ENCODE data around the gene PHF12. TPM values are rescaled to one million over a fixed set of nuclear protein-coding genes. Genes with fewer than 3 reads are reported as not detected.

The PHF12 gene
- total and polyA plus RNA-seq, 9 donors = 22.7 to 62.7 (median 48.6) TPM

- Histone ChIP-seq H3K9me3 (no peaks in the 10 kb centered on the region), H3K27ac (no peak overlapping the region), H3K36me3 (no peaks in the 10 kb centered on the region), H3K4me1 (ENCODE audit: insufficient read depth) (peaks cover 2% of the 10 kb centered on the region), H3K4me3 (no peak overlapping the region), H3K27me3 (no peaks in the 10 kb centered on the region)
- 95 to 100% (median 96%) methylated on average over 2 of the region's 2 CpGs for WGBS, 3 donors
- intact Hi-C loops (cut with DNase I) = no loop called here
- no peak for TF ChIP-seq POLR2A (IDR thresholded peaks at IDR 0.05)
- TF ChIP-seq, protein P1, sequence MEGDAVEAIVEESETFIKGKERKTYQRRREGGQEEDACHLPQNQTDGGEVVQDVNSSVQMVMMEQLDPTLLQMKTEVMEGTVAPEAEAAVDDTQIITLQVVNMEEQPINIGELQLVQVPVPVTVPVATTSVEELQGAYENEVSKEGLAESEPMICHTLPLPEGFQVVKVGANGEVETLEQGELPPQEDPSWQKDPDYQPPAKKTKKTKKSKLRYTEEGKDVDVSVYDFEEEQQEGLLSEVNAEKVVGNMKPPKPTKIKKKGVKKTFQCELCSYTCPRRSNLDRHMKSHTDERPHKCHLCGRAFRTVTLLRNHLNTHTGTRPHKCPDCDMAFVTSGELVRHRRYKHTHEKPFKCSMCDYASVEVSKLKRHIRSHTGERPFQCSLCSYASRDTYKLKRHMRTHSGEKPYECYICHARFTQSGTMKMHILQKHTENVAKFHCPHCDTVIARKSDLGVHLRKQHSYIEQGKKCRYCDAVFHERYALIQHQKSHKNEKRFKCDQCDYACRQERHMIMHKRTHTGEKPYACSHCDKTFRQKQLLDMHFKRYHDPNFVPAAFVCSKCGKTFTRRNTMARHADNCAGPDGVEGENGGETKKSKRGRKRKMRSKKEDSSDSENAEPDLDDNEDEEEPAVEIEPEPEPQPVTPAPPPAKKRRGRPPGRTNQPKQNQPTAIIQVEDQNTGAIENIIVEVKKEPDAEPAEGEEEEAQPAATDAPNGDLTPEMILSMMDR (IDR thresholded peaks at IDR 0.05) = no peak
- no peak for TF ChIP-seq EP300 (IDR thresholded peaks at IDR 0.05)
- DNase-seq = no peak
Observed at GRCh38 chr17:28929787-28930186, 21.5 kb downstream of the PHF12 start.

GRCh38 chr17:28928061-28928460 lies 23.3 kb downstream of the PHF12 start:
- Histone ChIP-seq H3K27ac (no peak overlapping the region), H3K9me3 (no peaks in the 10 kb centered on the region), H3K27me3 (no peaks in the 10 kb centered on the region), H3K4me1 (ENCODE audit: insufficient read depth) (peaks cover 2% of the 10 kb centered on the region), H3K4me3 (no peak overlapping the region), H3K36me3 (no peaks in the 10 kb centered on the region)
- 93 to 96% (median 94%) methylated on average over 2 of the region's 2 CpGs for WGBS, 3 donors
- intact Hi-C loops (cut with DNase I) = no loop called here
- TF ChIP-seq EP300 (IDR thresholded peaks at IDR 0.05) = no peak
- TF ChIP-seq POLR2A (IDR thresholded peaks at IDR 0.05) = no peak
- TF ChIP-seq, protein P1 (IDR thresholded peaks at IDR 0.05) = no peak
- no peak for DNase-seq

- WGBS, 3 donors = 93 to 98% (median 94%) methylated on average over 4 of the region's 4 CpGs
- TF ChIP-seq POLR2A (IDR thresholded peaks at IDR 0.05) (no peak), EP300 (IDR thresholded peaks at IDR 0.05) (no peak)
- TF ChIP-seq, protein P1 (IDR thresholded peaks at IDR 0.05) = no peak
- no peak for DNase-seq
- intact Hi-C loops (cut with DNase I) = no loop called here
- Histone ChIP-seq H3K9me3 (no peaks in the 10 kb centered on the region), H3K36me3 (no peaks in the 10 kb centered on the region), H3K4me1 (ENCODE audit: insufficient read depth) (peaks cover 2% of the 10 kb centered on the region), H3K27me3 (no peaks in the 10 kb centered on the region), H3K4me3 (no peak overlapping the region), H3K27ac (no peak overlapping the region)
Observed at GRCh38 chr17:28926786-28927185, 24.5 kb downstream of the PHF12 start.

- H3K36me3 ChIP-seq = no peaks in the 10 kb centered on the region
- WGBS, 3 donors = 87 to 95% (median 93%) methylated on average over 2 of the region's 2 CpGs
- intact Hi-C loops (cut with DNase I) = no loop called here
Observed at GRCh38 chr17:28926366-28926765, 25.0 kb downstream of the PHF12 start.

More at GRCh38 chr17:28926366-28926765, 25.0 kb downstream of the PHF12 start:
- no peak for DNase-seq
- H3K27ac ChIP-seq = no peak overlapping the region
- H3K4me1 ChIP-seq (ENCODE audit: insufficient read depth) = peaks cover 2% of the 10 kb centered on the region
- H3K27me3 ChIP-seq = no peaks in the 10 kb centered on the region
- no peaks in the 10 kb centered on the region for H3K9me3 ChIP-seq
- no peak overlapping the region for H3K4me3 ChIP-seq
- TF ChIP-seq, protein P1 (IDR thresholded peaks at IDR 0.05) = no peak
- no peak for TF ChIP-seq POLR2A (IDR thresholded peaks at IDR 0.05)
